GM12878 (cell line): ENCODE data around the gene USP36. TPM values are rescaled to one million over a fixed set of nuclear protein-coding genes. Genes with fewer than 3 reads are reported as not detected.
A peak's percentile ranks its signal among the peaks of the same experiment; 100 is the strongest.

Experiments
- CEBPZ ChIP-seq: fragments of 150-350 bp; IDR thresholded peaks from 2 replicates; pipeline ENCODE4 v1.6.1; 2016; ENCODE audit warnings: low read depth, low read length
- EGR1 ChIP-seq, 2 experiments: IDR thresholded peaks; 1 replicate in 1 of 2; 2 replicates in 1 of 2; pipeline ENCODE4 v1.6.1; 2011 to 2012; ENCODE audit warnings: low read depth in 2 of 2, low read length in 2 of 2, borderline replicate concordance in 1 of 2, mild to moderate bottlenecking in 1 of 2, moderate library complexity in 1 of 2
- GATAD2B ChIP-seq: fragments of 450-650 bp; conservative IDR thresholded peaks from 2 replicates; pipeline ENCODE4 v1.6.1; 2017; ENCODE audit warnings: low read depth, mild to moderate bottlenecking, moderate library complexity
- HSF1 ChIP-seq: fragments of 150-350 bp; IDR thresholded peaks from 2 replicates; pipeline ENCODE4 v1.6.1; 2014; ENCODE audit warnings: mild to moderate bottlenecking, low read depth, low read length
- LARP7 ChIP-seq: fragments of 450-650 bp; IDR thresholded peaks from 2 replicates; pipeline ENCODE4 v1.6.1; 2017; ENCODE audit warnings: mild to moderate bottlenecking
- MTA2 ChIP-seq: fragments of 450-650 bp; IDR thresholded peaks from 2 replicates; pipeline ENCODE4 v1.6.1; 2016; ENCODE audit warnings: low read depth, mild to moderate bottlenecking, moderate library complexity
- NR2F1 ChIP-seq: fragments of 450-650 bp; conservative IDR thresholded peaks from 2 replicates; pipeline ENCODE4 v1.6.1; 2017; ENCODE audit warnings: mild to moderate bottlenecking
- POU2F2 ChIP-seq: IDR thresholded peaks from 3 replicates; pipeline ENCODE4 v1.6.1; 2011; ENCODE audit warnings: low read depth, mild to moderate bottlenecking, low read length, borderline replicate concordance
- SMARCA5 ChIP-seq: fragments of 450-650 bp; IDR thresholded peaks from 2 replicates; pipeline ENCODE4 v1.6.1; 2017; ENCODE audit warnings: mild to moderate bottlenecking
- ZSCAN29 ChIP-seq: fragments of 450-650 bp; IDR thresholded peaks from 2 replicates; pipeline ENCODE4 v1.6.1; 2017; ENCODE audit warnings: mild to moderate bottlenecking, moderate library complexity
- polyA plus RNA-seq, 11 experiments: library from polyadenylated mRNA; depleted of rRNA in 4 of 11; unstranded in 6 of 11; stranded (reverse) in 5 of 11; fragments of >200 nt; fragmentation: Nextera tagmentation in 4 of 11; fragmentation: Illumina TruSeq in 1 of 11; extraction: Ambion mirVana in 4 of 11; extraction: Trizol in 1 of 11; gene quantifications; 1 replicate in 1 of 11; 2 replicates in 10 of 11; pipeline versions ENCODE4 v1.2.1 to v1.2.3, GENCODE V29; 2011 to 2016; ENCODE audit warnings: inconsistent platforms in 2 of 11, missing spikeins in 2 of 11, low read depth in 1 of 11
- total RNA-seq, 4 experiments: library from RNA; depleted of rRNA in 3 of 4; stranded (reverse); fragments of >200 nt in 3 of 4; fragmentation: Illumina TruSeq in 1 of 4; extraction: Trizol in 1 of 4; gene quantifications; 2 replicates each; pipeline versions ENCODE4 v1.2.1 to v1.2.3, GENCODE V29; 2013 to 2021
- TF ChIP-seq, protein P1 (sequence below): fragments of 450-650 bp; conservative IDR thresholded peaks from 2 replicates; pipeline ENCODE4 v1.6.1; 2017; ENCODE audit warnings: mild to moderate bottlenecking, moderate library complexity

Gene USP36
- total and polyA plus RNA-seq, 10 of the 15 experiments (the other 5 are each of a cell fraction or from before 2014, with no cell fraction given): 7.2 to 65.7 (median 33.6) TPM

DNA sequence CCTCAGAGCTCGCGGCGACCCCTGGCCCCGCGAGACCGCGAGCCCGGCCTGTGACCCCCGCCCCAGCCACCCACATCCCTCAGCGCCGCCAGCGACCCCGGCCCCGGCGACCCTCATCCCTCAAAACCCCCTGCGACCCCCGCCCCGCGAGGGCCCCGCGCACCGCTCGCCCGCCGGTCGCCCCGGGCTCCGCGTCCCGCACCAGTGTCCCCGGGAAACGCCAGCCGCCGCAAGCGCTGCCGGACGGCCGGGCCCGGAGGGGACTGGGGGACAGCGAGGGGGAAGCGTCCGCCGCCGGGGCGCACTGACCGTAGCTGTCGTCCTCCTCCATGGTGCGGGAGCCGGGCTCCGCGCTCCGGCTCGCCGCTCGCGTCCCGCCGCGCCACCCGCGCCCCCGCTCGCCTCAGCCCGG lies 58.7 kb downstream of the USP36 start, which contains the start of gene CYTH1 (continued):
- 0 out of 2 replicates have a peak, but pooled peaks have one; percentile 21 for TF ChIP-seq ZSCAN29
- peak; percentile 28; the same call in 1 of the 2 replicates for TF ChIP-seq GATAD2B
- TF ChIP-seq NR2F1: peak; percentile 8; the same call in 1 of the 2 replicates
- TF ChIP-seq POU2F2: no peak
- TF ChIP-seq, protein P1, sequence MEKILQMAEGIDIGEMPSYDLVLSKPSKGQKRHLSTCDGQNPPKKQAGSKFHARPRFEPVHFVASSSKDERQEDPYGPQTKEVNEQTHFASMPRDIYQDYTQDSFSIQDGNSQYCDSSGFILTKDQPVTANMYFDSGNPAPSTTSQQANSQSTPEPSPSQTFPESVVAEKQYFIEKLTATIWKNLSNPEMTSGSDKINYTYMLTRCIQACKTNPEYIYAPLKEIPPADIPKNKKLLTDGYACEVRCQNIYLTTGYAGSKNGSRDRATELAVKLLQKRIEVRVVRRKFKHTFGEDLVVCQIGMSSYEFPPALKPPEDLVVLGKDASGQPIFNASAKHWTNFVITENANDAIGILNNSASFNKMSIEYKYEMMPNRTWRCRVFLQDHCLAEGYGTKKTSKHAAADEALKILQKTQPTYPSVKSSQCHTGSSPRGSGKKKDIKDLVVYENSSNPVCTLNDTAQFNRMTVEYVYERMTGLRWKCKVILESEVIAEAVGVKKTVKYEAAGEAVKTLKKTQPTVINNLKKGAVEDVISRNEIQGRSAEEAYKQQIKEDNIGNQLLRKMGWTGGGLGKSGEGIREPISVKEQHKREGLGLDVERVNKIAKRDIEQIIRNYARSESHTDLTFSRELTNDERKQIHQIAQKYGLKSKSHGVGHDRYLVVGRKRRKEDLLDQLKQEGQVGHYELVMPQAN: peak; percentile 69
- TF ChIP-seq HSF1: no peak
- TF ChIP-seq MTA2: no peak
- peak in 1 of 2 experiments; percentile 72; a peak in 1 of 3 replicates for TF ChIP-seq EGR1 (IDR thresholded peaks at IDR 0.05; ENCODE audit: borderline replicate concordance in 1 of 2, low read depth in 2 of 2, low read length in 2 of 2)
- TF ChIP-seq CEBPZ: no peak
- peak; percentile 61 for TF ChIP-seq LARP7
- 0 out of 2 replicates have a peak, but pooled peaks have one; percentile 49 for TF ChIP-seq SMARCA5
